GM19395 (cell line): Measurements from ENCODE around the gene CD34.
"Not testable (repeated sequence)": the region's sequence is repeated elsewhere in the genome, so short reads cannot be mapped to it uniquely, and the experiment has no call there.

Experiments used
- ATAC-seq: cut with Tn5 transposase; IDR thresholded peaks from one replicate; pipeline ENCODE4 v1.9.1; 2021; ENCODE audit warnings: mild to moderate bottlenecking, moderate library complexity; ENCODE audit not compliant: unreplicated experiment

CD34 gene

DNA sequence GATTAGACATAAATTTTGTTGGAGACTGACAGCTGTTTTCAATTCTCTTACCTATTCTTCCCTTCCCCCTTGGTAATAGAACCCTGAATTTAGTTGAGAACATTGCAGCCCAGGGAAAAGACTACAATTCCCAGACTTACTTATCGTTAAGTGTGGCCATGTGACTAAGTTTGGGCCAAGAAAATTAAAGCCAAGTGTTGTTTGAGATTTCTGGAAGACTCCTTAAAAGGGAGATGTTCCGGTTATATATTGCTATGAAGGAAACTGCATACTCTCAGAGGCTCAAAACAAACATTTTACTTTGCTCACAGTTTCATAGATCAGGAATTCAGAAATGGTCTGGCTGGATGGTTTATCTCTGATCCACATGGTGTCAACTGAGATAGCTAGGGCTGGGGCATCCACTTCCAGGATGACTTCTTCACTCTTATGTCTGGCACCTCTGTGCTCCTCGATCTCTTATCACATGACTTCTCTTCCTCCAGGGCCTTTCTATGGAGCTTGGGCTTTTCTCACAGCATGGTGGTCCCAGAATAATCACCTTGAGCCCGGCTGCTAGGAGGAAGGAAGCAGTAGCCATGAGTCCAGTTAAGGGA lies 22.4 kb upstream of the CD34 start:
- ATAC-seq, result no peak

DNA sequence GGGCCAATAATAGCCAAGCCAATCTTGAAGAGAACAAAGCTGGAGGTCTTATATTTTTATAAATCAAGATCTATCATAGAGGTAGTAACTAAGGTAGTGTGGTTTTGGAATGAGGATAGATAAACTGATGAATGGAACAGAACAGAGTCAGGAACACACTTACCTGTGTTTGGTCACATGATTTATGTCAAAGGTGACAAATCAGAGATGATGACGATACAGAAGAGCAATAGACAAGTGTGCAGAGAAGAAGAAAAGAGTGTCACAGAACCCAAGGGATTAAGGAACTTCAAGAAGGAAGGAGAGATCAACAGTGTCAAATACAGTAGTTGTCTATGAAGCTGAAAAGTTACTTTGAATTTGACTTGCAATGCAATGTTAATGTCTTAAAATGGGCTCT lies 16.1 kb upstream of the CD34 start:
- ATAC-seq, result no peak

DNA sequence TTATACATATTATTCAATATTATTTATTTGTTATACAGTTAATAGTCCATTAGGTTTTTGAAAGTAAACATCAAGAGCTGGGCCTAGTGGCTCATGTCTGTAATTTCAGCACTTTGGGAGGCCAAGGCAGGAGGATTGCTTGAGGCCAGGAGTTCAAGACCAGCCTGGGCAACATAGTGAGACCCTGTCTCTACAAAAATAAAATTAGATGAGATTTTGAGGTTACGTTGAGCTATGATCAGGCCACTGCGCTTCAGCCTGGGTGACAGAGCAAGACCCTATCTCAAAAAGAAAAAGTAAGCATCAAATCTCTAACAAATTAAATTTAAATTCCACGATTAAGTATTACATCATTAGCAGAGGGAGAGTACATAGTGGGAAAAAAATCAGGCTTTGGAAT lies 15.0 kb upstream of the CD34 start:
- ATAC-seq, result not testable (repeated sequence)

- ATAC-seq, result no peak
Observed at GRCh38 chr1:207925210-207925609, 14.3 kb upstream of the CD34 start.

DNA sequence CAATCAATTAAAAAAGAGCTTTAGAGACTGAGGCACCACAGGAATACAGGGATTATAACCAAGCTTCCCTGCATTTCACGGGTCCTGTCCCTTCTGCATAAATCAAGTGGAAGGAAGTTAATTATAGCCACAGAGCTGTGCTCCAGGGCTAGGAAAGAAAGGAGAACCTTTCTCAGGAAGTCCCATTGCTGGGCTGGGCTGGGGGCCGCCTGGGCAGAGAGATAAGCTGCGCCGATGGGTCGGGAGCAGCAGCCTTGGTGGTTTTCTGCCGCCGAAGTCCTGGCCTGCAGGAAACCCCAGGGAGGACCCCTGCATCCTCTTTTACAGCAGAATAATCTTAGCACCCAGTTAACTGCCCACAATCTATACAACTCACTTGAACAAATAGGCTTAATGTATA lies 12.6 kb upstream of the CD34 start:
- ATAC-seq, result no peak

DNA sequence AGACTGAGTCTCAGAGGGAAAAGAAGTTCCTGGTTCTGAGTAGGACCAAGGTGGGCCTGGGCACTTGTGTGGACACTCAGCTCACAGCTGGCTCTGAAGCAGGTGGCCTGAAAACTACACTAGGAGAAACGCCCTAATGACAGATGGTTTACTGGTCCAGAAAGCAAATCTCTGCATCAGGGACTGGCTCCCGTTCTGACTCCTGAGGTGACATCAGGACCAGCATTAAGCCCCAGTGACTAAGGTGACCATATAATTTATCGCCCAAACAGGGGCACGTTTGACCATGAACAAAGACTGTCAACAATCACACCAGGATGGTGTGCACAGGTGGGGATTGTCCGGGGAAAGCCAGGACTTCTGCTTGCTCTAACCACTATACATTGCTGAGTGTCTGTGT lies 12.2 kb upstream of the CD34 start:
- no peak for ATAC-seq

- no peak for ATAC-seq
Observed at GRCh38 chr1:207922554-207922953, 11.6 kb upstream of the CD34 start.

- ATAC-seq, result no peak
Observed at GRCh38 chr1:207921321-207921720, 10.4 kb upstream of the CD34 start.

DNA sequence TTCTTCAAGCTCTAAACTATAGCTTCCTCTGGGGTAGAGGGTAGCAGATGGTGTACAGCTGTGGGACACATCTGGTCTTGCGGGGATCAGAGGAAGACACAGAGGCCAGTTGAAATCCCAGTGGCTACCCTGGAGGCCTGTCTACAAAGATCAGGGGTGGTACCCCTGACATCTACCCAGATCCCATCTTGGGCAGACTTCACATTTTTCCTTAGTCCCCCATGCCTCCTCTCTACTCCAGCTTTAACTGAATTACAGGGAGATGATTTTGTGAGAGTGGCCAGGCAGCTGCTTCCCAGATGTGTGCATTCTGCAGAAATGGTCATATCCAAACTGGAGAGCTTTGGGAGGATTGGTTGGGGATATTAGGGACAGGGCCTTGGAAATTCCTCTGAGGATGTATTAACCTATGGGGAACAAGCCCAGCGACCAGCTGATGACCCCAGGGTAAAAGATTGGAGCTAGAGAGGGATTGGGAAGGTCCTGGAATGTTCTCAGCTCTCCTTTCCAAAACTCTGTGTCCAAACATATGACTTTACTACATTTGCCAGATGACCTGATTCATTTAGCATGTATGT lies 9.6 kb upstream of the CD34 start:
- ATAC-seq, result no peak

GRCh38 chr1:207919523-207920170 lies 8.7 kb upstream of the CD34 start:
- ATAC-seq, result no peak

GRCh38 chr1:207918581-207918980 lies 7.7 kb upstream of the CD34 start:
- no peak for ATAC-seq

- ATAC-seq, result no peak
Observed at GRCh38 chr1:207918011-207918410, 7.1 kb upstream of the CD34 start.

GRCh38 chr1:207917080-207917479 lies 6.2 kb upstream of the CD34 start:
- no peak for ATAC-seq

- no peak for ATAC-seq
Observed at GRCh38 chr1:207913951-207914350, 3.0 kb upstream of the CD34 start.

DNA sequence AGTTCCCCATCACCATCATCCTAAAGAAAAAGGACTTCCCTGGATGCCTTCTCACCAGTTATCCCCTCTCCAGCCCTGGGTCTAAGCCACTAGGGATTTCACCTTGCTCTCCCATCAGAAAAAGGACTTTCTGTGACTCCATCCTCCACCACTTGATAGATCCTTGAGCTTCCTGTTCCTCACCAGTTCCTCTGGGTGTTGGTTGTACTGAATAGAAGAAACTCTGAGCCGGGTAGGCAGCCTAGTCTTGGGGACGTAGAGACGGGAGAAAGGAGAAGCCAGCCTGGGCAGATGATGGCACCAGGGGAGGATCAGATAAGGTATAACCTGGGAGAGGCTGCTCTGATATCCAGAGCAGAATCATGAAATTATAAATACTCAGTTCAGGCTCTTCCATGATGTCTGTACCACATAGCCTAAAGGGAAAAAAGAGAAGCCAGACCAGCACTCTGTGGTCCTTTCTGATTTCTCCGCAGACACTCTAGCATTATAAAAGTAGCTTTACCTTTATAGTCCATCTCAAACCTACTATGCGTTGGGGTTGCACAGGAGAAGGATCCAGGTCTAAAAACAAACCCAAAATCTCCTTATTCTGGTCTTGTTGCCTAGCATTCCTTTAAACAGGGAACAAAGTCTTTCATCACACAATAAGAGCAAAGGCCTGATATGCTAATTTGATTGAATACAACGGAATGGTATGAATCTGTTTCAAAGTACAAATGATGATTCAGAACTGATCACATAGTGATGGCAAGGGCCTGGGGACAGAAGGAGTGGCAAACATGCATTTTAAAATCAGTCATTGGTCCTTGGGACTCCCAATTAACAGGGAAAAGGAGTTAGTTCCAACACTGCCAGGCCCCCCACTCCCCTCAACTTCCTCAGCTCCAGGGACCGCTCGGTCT lies 1.2 kb upstream of the CD34 start:
- ATAC-seq, result no peak

GRCh38 chr1:207909687-207910086 lies 1.2 kb downstream of the CD34 start:
- no peak for ATAC-seq

DNA sequence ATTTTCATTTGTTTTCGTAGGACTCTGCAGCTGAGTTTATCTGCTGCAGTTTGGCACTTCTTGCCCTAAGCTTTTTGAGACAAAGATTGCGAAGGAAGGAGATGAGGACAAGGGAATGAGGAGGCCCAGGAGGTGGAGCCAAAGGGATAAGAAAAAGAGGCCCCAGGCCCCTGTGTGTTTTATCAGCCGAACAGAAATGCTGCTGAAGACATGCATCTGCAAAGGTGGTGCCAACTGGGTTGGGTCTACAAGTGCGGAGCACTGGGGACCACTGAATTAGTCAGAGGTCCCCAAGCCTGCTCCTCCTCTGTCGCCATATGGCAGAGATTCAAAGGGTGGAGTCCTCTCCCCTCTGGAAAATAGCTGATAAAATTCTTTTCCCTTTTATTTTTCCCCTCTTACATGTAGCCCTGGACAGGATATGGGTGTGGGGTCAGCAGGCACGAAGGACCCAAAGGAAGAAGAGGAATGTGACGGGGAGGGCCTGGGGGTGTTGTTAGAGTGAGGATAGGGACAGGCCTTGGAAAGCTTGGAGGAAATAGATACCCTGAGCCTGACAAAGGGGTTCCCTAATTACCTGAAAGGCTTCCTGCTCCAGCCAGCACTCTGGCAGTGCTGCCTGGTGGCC lies 2.7 kb downstream of the CD34 start:
- no peak for ATAC-seq

DNA sequence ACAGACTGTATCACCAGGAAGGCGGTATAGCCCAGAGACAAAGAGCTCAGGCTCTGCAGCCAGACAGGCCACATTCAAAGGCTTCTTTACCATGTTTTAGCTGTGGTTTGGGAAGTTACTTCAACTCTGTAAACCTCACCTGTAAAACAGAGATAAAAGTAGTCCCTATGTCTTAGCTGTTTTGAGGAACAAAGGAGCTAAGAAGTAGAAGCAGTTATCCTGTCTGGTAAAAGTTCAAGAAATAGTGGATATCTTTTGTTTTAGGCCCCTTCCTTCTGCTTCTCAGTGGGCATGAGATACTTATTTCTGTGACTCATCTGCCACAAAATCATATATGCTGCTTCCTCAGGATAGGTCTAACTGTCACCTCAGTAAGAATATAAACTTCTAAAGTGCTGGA lies 6.5 kb downstream of the CD34 start:
- ATAC-seq, result no peak

DNA sequence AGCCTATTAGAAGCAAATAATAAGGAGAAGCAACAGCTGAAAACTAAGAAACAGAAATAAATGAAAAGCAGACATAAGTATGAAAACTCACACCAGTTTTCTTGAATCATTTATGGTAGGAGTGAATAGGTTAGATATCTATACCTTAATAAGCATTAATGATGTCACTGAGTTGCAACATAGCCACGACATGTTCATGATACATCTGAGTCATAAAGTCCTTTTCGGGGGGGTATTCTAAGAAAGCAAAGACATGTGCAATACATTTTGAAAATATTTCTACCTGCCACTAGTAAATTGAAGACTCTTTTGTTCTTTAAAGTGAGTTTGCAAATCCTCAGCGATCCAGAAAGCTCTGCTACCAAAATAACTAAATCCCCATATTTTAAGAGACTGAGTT lies 7.2 kb downstream of the CD34 start:
- no peak for ATAC-seq

DNA sequence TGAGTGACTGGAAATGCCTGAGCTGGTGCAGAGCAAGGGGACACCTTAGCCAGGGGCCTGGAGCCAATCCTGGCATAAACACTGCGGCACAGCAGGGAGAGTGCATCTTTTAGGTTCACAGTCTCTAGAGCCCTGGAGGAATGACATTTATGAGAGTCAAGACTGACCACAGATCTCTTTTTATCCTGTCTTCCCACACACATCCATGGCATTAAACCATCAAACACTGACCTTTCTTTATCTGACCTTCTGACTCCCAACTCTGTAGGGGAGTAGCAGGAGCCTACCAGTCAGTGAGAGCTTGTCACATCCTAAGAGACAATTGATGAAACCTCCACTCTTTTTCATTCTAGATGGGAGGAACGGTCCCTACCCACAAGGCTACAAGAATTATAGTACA lies 7.9 kb downstream of the CD34 start:
- ATAC-seq, result no peak

DNA sequence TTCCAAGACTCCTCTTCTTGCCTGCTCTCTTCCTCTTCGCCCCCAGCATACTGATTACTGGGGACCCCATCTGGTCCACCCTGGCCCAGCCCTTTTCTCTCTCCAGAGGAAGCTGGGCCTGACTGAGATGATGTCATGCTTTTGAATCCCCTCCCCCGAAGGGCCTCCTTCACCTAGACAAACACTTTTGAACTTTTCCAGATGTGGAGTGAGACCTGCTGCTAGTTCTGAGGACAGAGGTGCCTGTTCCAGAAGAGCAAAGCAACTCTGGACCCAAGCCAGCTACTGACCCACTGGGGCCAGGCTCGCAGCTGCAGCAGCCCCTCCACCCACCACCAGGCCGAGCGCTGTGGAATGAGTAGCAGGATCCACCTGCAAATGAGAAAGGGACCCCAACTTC lies 8.4 kb downstream of the CD34 start:
- no peak for ATAC-seq
